H1 (cell line): ENCODE data around the gene CADM2.

ENCODE experiments used
- BACH1 ChIP-seq: IDR thresholded peaks from 2 replicates; pipeline ENCODE4 v1.6.1; 2012; ENCODE audit warnings: low read length, improper control_type of control experiment
- CHD1 ChIP-seq: IDR thresholded peaks from 2 replicates; pipeline ENCODE4 v1.6.1; 2012; ENCODE audit warnings: low read depth, low read length, improper control_type of control experiment
- CTBP2 ChIP-seq: IDR thresholded peaks from 2 replicates; pipeline ENCODE4 v1.7.0; 2011; ENCODE audit warnings: borderline replicate concordance, mild to moderate bottlenecking, moderate library complexity, mixed read lengths, low read length; ENCODE audit not compliant: insufficient read depth, insufficient read length
- CTCF ChIP-seq, 3 experiments: IDR thresholded peaks; 1 replicate in 2 of 3; 2 replicates in 1 of 3; pipeline versions ENCODE4 v1.5.1 to v1.6.1; 2011; ENCODE audit warnings: low read length in 3 of 3, mild to moderate bottlenecking in 3 of 3, inconsistent platforms in 2 of 3, low read depth in 1 of 3, moderate library complexity in 1 of 3; ENCODE audit not compliant: insufficient read depth in 1 of 3; ENCODE audit errors: control extremely low read depth in 1 of 3
- TAF1 ChIP-seq: IDR thresholded peaks from 2 replicates; pipeline ENCODE4 v1.6.1; 2011; ENCODE audit warnings: mild to moderate bottlenecking, low read depth, low read length
- USF2 ChIP-seq: IDR thresholded peaks from 2 replicates; pipeline ENCODE4 v1.6.1; 2011; ENCODE audit warnings: low read length, improper control_type of control experiment

GRCh38 chr3:85100316-85100715 lies 141.5 kb downstream of the CADM2 start:
- TF ChIP-seq CTBP2 (no peak), CTCF (IDR thresholded peaks at IDR 0.05; ENCODE audit: control extremely low read depth in 1 of 3, insufficient read depth in 1 of 3, low read depth in 1 of 3, low read length in 3 of 3) (no peak), CHD1 (no peak), TAF1 (no peak), BACH1 (no peak), USF2 (no peak)
